NT2/D1 (cell line): ENCODE results near the gene LRTM2.

Experiments used
- DNase-seq: peaks from one replicate; pipeline ENCODE4 v3.0.0-alpha.2; 2011; ENCODE audit warnings: low read depth, low spot score
- H3K27me3 ChIP-seq: 2 replicates; pipeline ENCODE4 v1.6.0; 2011; ENCODE audit warnings: mild to moderate bottlenecking; ENCODE audit not compliant: insufficient read length, insufficient read depth
- H3K36me3 ChIP-seq: 2 replicates; pipeline ENCODE4 v1.6.1; 2011; ENCODE audit warnings: mild to moderate bottlenecking, low read length, mixed read lengths; ENCODE audit not compliant: insufficient read depth, insufficient read length
- H3K4me1 ChIP-seq: 2 replicates; pipeline ENCODE4 v1.5.1; 2011; ENCODE audit not compliant: insufficient read depth, insufficient read length
- H3K4me3 ChIP-seq: 2 replicates; pipeline ENCODE4 v1.5.1; 2011; ENCODE audit warnings: low read depth; ENCODE audit not compliant: insufficient read length
- H3K9ac ChIP-seq: 2 replicates; pipeline ENCODE4 v1.6.0; 2011; ENCODE audit warnings: low read depth; ENCODE audit not compliant: insufficient read length
- H3K9me3 ChIP-seq: 2 replicates; pipeline ENCODE4 v1.5.1; 2011; ENCODE audit warnings: mild to moderate bottlenecking, low read length; ENCODE audit not compliant: insufficient read depth
- SUZ12 ChIP-seq: IDR thresholded peaks from 2 replicates; pipeline ENCODE4 v1.6.1; 2011; ENCODE audit not compliant: insufficient read length, insufficient read depth; ENCODE audit errors: extremely low read depth
- YY1 ChIP-seq: IDR thresholded peaks from 2 replicates; pipeline ENCODE4 v1.6.1; 2011; ENCODE audit not compliant: insufficient read length, insufficient read depth
- ZNF274 ChIP-seq: IDR thresholded peaks from 2 replicates; pipeline ENCODE4 v1.6.1; 2011; ENCODE audit warnings: mild to moderate bottlenecking, low read depth, low read length

The LRTM2 gene

GRCh38 chr12:1822699-1823098 is 2.3 kb downstream of the LRTM2 start:
- TF ChIP-seq ZNF274, result no peak
- no peak for TF ChIP-seq YY1
- TF ChIP-seq SUZ12, result no peak

GRCh38 chr12:1823237-1823636 is 2.9 kb downstream of the LRTM2 start:
- no peak for DNase-seq
- Histone ChIP-seq H3K9me3 (no peaks in the 10 kb centered on the region), H3K4me1 (peaks cover 28% of the 10 kb centered on the region), H3K4me3 (no peak overlapping the region), H3K36me3 (no peaks in the 10 kb centered on the region), H3K9ac (no peak overlapping the region), H3K27me3 (peaks cover 40% of the 10 kb centered on the region)
- TF ChIP-seq ZNF274, result no peak

More at GRCh38 chr12:1822699-1823098, 2.3 kb downstream of the LRTM2 start:
- no peak for DNase-seq
- H3K4me1 ChIP-seq, result peaks cover 28% of the 10 kb centered on the region
- H3K36me3 ChIP-seq, result no peaks in the 10 kb centered on the region
- no peaks in the 10 kb centered on the region for H3K9me3 ChIP-seq
- H3K4me3 ChIP-seq, result no peak overlapping the region
- peaks cover 40% of the 10 kb centered on the region for H3K27me3 ChIP-seq
- no peak overlapping the region for H3K9ac ChIP-seq

- no peaks in the 10 kb centered on the region for H3K9me3 ChIP-seq
- TF ChIP-seq YY1 (no peak), ZNF274 (no peak)
- H3K27me3 ChIP-seq, result peaks cover 24% of the 10 kb centered on the region
- no peak for DNase-seq
- peaks cover 22% of the 10 kb centered on the region for H3K4me1 ChIP-seq
- no peaks in the 10 kb centered on the region for H3K36me3 ChIP-seq
- H3K9ac ChIP-seq, result no peak overlapping the region
- H3K4me3 ChIP-seq, result no peak overlapping the region
Measured at GRCh38 chr12:1825382-1826102, 5.2 kb downstream of the LRTM2 start.

- no peak overlapping the region for H3K4me3 ChIP-seq
- no peak overlapping the region for H3K9ac ChIP-seq
- H3K36me3 ChIP-seq, result no peaks in the 10 kb centered on the region
- H3K4me1 ChIP-seq, result peaks cover 21% of the 10 kb centered on the region
- TF ChIP-seq ZNF274 (no peak), SUZ12 (no peak), YY1 (no peak)
- H3K27me3 ChIP-seq, result peaks cover 16% of the 10 kb centered on the region
- H3K9me3 ChIP-seq, result no peaks in the 10 kb centered on the region
- no peak for DNase-seq
Measured at GRCh38 chr12:1826401-1826800, 6.0 kb downstream of the LRTM2 start.

- Histone ChIP-seq H3K4me3 (no peak overlapping the region), H3K4me1 (peaks cover 17% of the 10 kb centered on the region), H3K9ac (no peak overlapping the region), H3K9me3 (no peaks in the 10 kb centered on the region), H3K36me3 (no peaks in the 10 kb centered on the region), H3K27me3 (peaks cover 11% of the 10 kb centered on the region)
- DNase-seq, result no peak
- no peak for TF ChIP-seq YY1
- no peak for TF ChIP-seq ZNF274
- TF ChIP-seq SUZ12, result no peak
Measured at GRCh38 chr12:1826867-1827705, 6.7 kb downstream of the LRTM2 start.

GRCh38 chr12:1827826-1828805 is 7.8 kb downstream of the LRTM2 start:
- H3K27me3 ChIP-seq, result peaks cover 4% of the 10 kb centered on the region
- TF ChIP-seq YY1, result no peak
- no peak for TF ChIP-seq SUZ12
- TF ChIP-seq ZNF274, result no peak

More at GRCh38 chr12:1827826-1828805, 7.8 kb downstream of the LRTM2 start:
- Histone ChIP-seq H3K36me3 (no peaks in the 10 kb centered on the region), H3K9me3 (no peaks in the 10 kb centered on the region), H3K4me3 (no peak overlapping the region), H3K9ac (no peak overlapping the region), H3K4me1 (peaks cover 13% of the 10 kb centered on the region)
- DNase-seq, result no peak
